Glomerular visceral epithelial cell (primary cell): Measurements from ENCODE around the gene IL17B.

ENCODE experiments used
- DNase-seq: peaks from one replicate; pipeline ENCODE4 v3.0.0-alpha.2; 2016; ENCODE audit errors: extremely low spot score

IL17B gene

GRCh38 chr5:149357370-149358293, 21.5 kb downstream of the IL17B start, which contains the start of gene PCYOX1L:
Gene PCYOX1L, plus strand, starts transcription at chr5:149358046. Its CDS starts 23 bp downstream, at chr5:149358069.
- DNase-seq = peak; percentile 97

DNA sequence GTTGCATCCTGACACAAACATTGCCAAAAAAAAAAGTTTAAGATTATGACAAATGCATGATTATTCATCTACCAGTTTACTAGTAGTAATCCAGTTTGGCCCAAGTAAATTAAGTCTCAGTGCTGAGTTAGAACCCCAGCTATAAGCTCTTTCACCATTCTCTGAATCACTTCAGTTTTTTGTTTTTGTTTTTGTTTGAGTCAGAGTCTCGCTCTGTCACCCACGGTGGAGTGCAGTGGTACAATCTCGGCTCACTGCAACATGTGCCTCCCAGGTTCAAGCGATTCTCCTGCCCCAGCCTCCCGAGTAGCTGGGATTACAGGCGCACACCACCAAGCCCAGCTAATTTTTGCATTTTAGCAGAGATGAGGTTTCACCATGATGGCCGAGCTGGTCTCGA, 22.7 kb downstream of the IL17B start:
- no peak for DNase-seq

GRCh38 chr5:149355688-149356087, 23.4 kb downstream of the IL17B start:
- DNase-seq = no peak

DNA sequence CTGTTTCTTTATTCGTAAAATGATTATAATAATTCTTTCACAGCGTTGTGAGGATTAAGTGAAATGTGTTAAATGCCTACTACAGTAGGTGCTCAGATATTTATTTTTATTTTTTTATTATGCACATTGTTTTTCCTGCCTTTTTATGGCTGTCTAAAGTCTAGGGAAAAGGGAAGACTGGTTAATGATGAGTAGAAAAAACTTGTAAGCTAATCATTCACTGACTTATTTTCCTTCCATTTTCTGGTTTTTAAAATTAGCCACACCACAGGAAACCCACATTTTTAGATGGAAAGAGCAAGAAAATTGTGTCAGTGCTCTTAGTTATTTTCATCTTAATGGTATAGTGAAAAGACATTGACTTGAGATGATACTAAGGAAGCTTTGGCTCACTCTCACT, 25.2 kb downstream of the IL17B start:
- DNase-seq = no peak

- DNase-seq = no peak
Measured at GRCh38 chr5:149352169-149352568, 26.9 kb downstream of the IL17B start.

DNA sequence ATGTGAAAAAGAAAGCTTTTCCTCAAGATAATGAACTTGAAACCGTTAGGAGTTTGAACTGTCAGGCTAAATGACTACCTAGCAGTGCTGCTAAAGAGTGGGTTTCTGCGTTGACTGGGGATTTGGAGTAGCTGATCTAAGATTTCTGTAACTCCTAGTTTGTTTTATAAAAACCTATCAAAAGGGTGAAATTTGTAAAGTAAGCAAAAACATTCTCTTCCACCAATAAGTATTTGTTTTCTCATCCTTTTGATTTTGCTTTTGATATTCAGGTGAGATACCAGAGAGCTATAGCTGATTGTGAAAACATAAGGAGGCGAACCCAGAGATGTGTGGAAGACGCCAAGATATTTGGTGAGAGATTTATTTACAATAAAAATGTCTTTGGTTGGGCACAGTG, 29.7 kb downstream of the IL17B start:
- DNase-seq = no peak

GRCh38 chr5:149348518-149348917, 30.6 kb downstream of the IL17B start:
- no peak for DNase-seq

DNA sequence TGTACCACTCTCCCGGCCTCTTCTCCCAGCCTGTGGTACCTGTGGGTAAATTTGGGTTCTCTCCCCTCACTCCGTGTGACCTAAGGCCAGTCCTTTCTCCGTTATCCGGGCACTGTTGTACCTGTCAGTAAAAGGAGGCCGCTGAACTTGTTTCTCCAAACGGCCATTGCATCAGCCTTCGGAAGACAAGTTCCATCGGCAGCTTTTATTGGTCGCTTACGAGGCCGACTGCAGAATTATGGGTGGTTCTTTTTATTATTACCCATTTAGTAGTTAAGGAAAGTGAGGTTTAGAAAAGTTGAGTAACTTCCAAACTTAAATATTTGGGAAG, 33.2 kb downstream of the IL17B start:
- DNase-seq = peak; percentile 23

GRCh38 chr5:149345147-149345891, 33.8 kb downstream of the IL17B start, which contains the start of gene GRPEL2:
Gene GRPEL2, plus strand, starts transcription at chr5:149345499. Its CDS starts 41 bp downstream, at chr5:149345540.
- DNase-seq = peak; percentile 98

DNA sequence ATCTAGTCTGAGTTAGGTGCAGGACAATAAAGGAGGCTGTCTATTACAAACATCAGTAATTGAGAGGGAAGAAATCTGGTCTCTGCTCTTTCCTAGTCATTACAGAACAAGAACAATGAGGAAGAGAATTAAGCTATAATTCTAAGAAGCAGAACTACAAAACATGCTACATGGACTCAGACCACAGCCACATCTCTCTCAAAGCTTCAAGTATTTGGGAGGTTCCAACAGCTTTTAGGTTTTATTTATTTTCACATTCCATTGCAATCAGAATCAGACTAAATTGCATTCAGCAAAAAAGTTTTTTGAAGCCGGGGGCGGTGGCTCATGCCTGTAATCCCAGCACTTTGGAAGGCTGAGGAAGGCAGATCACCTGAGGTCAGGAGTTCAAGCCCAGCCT, 34.9 kb downstream of the IL17B start:
- no peak for DNase-seq

DNA sequence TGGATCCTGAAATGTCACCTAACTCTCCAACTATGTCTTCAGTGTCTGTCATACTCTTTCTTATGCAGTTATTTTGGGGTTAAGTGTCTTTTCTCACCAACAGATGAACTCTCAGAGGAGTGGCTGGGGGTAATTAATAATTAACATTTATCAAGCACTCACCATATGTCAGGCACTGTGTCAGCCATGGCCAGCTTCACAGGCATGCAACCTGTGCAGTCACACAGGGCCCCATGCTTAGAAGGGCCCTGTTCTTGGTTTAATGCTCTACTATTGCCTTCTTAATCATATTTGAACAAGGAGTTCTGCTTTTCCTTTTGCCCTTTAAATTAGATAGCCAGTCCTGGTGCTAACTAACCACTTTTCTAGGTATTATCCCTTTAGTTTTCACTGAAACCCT, 37.2 kb downstream of the IL17B start:
- peak; percentile 44 for DNase-seq

DNA sequence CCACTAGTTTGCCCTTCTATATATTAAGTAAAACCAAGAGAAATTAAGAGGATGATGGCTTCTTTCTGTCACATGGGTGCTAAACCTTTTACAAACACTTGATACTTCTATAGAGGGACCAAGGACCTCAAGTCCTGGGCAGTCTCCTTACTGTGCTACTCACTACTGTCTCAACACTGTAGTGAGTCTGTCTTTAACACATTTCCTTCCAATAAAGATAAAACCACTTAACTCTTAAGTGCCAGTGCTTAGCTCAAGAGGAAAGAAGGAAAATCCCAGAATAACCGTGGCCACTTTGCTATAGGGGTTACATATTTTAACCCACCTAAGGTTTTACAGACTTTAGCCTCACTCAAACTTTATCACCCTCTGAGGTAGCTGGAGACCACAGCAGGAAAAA, 38.2 kb downstream of the IL17B start:
- DNase-seq = no peak

- no peak for DNase-seq
Measured at GRCh38 chr5:149338364-149338763, 40.7 kb downstream of the IL17B start.

GRCh38 chr5:149337736-149338135, 41.4 kb downstream of the IL17B start:
- DNase-seq = no peak

- DNase-seq = no peak
Measured at GRCh38 chr5:149333711-149334443, 45.2 kb downstream of the IL17B start.

DNA sequence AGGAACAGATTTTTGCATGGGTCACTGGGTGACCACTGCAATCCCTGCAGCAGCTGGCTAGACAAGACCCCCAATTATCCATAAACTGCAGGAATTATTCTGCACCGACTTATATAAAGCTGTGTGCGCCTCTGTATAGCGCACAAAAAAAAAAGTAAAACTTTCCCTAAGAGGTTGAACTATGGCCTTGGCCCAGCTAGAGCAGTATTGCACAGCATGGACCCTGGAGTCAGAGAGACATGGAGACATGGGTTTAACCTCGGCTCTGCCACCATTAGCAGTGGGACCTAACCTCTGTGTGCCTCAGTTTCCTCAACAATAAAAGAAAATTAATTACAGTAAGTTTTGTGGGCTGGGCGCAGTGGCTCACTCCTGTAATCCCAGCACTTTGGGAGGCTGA, 50.9 kb downstream of the IL17B start:
- no peak for DNase-seq

DNA sequence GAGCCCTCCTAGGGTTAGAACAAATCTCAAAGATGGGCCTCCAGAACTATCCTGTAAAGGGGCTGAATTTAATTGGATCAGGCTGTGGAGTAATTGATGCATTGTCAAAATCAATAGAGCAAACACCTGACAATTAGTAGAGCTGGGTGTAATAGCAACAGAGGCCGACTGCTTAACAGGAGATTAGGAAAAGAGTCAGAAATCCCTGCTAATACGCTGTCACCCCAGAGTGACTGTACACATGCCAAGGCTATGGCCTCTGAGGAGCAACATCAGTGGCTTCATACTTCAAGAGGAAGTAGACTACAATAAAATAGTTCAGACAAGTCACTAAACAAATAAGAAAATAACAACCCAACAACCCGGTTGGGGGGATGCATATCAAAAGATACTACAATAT, 52.5 kb downstream of the IL17B start:
- DNase-seq = no peak

- no peak for DNase-seq
Measured at GRCh38 chr5:149325894-149326293, 53.2 kb downstream of the IL17B start.

- DNase-seq = no peak
Measured at GRCh38 chr5:149325166-149325735, 53.8 kb downstream of the IL17B start.

GRCh38 chr5:149324641-149325040, 54.5 kb downstream of the IL17B start:
- DNase-seq = no peak
